UCSD-AML1 (cell line): ENCODE data around the gene RFX1.
A peak's percentile ranks its signal among the peaks of the same experiment; 100 is the strongest.
"Not testable (repeated sequence)": the region's sequence is repeated elsewhere in the genome, so short reads cannot be mapped to it uniquely, and the experiment has no call there.

Experiments
- DNase-seq: peaks from one replicate; lab custom pipeline; 2025; ENCODE audit not compliant: unreplicated experiment; lab: John Stamatoyannopoulos, UW

RFX1 gene

DNA sequence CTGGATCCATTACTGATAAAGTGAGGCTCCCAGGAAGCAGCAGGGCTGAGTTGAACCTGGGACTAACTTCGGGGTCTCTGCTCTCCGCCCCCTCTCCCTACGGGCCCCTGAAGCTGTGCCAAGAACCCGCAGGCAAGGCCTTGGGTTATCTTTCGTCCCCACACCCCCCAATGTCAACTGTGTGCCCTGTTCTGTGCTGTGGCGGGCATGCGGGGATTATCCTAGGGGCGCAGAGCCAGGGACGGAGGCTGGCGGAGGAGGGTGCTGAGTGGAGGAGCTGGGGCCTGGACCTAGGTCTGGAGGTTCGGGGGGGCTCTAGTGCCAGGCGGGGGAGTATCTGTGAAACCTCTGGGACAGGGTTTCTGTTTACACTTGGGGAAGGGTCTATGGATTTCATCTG is 26.4 kb downstream of the RFX1 start:
- DNase-seq = no peak

GRCh38 chr19:13979244-13979615 is 26.9 kb downstream of the RFX1 start:
- DNase-seq = peak; percentile 40

DNA sequence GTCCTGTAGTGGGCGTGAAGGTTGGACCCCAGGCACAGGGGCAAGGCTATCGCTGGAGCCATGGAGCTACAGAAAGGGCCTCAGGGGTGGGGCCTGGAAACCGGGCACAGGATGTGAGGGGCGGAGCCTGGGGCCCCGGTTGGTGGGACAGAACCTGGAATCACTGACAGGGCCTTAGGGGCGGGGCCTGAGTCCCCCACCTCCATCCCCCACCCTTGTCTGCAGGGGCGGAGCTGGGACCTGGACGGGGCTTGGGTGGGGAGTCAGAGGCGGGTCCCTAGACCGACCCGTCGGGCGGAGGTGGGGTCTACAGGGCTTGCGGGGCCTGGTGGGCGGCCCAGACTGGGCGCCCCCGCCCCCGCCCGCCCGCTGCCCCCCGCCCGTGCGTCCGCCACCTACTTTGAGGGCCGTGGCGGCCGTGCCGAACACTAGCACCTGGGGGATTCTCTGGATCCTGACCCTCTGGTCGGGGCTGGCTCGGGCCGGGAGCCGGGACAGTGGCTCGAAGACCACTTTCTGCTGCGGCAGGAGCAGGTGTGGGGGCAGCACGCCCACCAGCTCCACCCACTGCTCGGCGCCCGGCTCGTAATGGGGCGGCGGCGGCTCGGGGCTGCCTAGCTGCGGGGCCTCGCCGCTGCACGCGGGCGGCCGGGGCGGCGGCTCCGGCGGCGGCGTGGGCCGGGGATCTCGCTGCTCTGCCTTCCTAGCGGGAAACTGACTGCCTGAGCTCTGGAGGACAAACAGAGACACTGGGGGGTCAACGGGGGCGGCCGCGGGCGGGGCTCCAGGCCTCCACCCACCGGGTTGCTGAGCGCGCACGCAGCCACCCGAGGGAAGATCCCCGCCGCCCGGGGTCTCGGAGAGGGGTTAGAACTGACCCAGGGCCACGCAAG is 27.5 kb downstream of the RFX1 start:
- peak; percentile 38 for DNase-seq

GRCh38 chr19:13977803-13978202 is 28.3 kb downstream of the RFX1 start:
- DNase-seq = no peak

DNA sequence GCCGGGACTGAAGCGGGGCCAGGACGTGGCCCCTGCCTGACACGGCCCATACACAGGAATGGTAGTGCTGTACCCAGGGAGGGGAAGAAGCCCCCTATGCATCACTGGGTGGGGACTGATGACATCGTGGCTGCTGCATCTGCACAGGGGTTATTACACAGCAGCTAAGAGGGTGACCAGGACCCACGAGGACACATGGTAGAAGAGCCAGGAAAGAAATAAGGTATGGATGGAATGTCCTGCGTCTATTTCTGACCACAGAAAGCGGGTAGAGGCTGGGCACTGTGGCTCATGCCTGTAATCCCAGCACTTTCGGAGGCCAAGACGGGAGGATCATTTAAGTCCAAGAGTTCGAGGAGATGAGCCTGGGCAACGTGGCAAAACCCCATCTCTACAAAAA is 29.7 kb downstream of the RFX1 start:
- no peak for DNase-seq

- no peak for DNase-seq
These were observed 30.2 kb downstream of the RFX1 start for GRCh38 chr19:13975870-13976269.

- no peak for DNase-seq
These were observed 32.0 kb downstream of the RFX1 start for GRCh38 chr19:13974073-13974472.

DNA sequence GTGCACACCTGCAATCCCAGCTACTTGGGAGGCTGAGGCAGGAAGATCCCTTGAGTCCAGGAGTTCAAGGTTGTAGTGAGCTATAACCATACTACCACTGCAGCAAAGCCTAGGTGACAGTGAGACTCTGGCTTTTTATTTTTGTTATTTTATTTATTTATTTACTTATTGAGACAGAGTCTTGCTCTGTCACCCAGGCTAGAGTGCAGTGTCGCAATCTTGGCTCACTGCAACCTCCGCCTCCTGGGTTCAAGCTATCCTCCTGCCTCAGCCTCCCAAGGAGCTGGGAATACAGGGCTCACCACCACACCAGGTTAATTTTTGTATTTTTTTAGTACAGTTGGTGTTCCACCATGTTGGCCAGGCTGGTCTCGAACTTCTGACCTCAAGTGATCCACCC is 32.6 kb downstream of the RFX1 start:
- not testable (repeated sequence) for DNase-seq

DNA sequence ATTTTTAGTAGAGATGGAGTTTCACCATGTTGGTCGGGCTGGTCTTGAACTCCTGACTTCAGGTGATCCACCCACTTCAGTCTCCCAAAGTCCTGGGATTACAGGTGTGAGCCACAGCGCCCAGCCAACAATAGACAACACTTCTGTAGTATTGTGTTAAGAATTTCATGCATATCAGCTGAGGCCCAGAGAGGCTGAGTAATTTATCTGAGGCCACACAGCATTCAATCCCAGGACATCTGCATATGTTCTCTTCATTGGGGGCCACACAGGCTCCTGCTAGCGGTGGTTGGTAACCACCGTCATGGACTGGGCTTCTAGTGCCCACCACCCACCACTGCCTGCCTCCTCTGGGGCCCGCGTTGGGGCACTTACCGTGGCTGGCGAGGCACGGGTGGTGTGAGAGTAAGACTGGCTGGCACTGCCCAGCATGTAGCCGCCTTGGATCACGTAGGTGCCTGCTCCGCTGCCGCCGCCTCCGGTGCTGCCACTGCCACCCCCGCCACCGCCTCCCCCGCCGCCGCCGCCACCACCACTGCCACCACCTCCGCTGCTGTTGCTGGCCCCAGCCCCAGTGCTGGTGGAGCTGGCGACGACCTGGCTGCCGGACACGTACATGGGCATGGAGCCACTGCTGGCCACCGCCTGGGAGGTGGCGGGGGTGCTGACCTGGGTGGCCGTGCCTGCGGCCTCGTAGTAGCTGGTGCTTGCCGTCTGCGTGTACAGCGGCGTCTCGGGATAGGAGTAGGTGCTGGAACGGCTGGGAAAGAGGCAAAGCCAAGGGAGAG is 33.6 kb downstream of the RFX1 start:
- DNase-seq = no peak

DNA sequence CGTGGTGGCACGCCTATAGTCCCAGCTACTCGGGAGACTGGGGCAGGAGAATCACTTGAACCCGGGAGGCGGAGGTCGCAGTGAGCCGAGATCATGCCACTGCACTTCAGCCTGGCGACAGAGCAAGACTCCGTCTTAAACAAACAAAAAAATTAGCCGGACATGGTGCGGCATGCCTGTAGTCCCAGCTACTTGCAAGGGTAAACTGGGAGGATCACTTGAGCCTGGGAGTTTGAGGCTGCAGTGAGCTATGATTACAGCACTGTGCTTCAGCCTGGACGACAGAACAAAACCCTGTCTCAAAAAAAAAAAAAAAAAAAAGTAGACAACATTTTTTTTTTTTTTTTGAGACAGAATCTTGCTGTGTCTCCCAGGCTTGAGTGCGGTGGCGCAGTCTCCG is 34.3 kb downstream of the RFX1 start:
- not testable (repeated sequence) for DNase-seq

DNA sequence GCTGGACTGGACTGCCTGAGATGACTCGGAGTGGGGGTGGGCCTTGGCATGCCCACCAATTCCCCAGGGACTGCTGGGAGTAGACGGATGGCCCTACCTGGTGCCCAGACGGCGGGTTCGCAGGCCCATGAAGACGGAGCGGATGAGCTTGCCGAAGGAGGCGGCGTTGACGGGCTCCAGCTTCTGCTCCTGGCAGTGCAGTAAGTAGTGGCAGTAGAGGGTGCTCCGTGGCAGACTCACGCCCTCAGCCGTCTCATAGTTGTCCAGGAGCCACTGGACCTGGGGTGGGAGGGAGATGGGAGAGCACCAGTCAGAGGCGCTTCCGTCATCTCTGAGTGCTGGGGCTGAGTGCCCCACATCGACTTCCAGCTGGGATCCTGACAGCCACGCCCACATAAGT is 36.2 kb downstream of the RFX1 start:
- no peak for DNase-seq

DNA sequence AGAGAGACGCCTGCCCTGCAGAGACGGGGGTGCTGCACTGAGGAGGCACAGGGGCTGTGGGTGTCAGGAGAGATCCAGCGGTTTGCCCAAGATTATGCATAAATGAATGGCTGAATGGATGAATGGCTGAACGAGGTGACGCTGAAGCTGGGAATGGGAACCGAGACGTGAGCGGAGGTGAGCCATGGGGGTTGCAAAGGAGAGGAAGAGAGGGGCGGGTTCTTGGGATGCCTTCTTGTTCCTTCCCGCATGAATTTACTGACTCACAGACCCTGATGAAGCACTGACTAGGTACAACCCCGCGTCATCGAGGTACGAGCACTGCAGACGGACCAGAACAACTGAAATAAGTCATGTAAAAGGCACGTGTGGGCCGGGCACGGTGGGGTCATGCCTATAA is 37.1 kb downstream of the RFX1 start:
- DNase-seq = no peak

GRCh38 chr19:13968383-13968935 is 37.7 kb downstream of the RFX1 start:
- DNase-seq = no peak

DNA sequence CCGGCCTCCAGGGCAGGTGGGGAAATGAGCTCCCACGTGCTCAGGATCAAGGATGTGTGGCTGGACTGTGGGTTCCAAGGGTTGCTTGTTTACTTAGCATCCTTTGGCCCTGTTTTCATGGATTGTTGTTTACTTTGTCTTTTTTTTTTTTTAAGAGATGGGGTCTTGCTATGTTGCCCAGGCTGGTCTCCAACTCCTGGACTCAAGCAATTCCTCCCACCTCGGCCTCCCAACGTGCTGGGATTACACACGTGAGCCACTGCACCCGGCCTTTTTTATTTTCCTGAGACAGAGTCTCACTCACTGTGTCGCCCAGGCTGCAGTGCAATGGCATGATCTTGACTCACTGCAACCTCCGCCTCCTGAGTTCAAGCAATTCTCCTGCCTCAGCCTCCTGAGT is 38.9 kb downstream of the RFX1 start:
- DNase-seq = not testable (repeated sequence)

GRCh38 chr19:13966684-13967128 is 39.4 kb downstream of the RFX1 start:
- no peak for DNase-seq

DNA sequence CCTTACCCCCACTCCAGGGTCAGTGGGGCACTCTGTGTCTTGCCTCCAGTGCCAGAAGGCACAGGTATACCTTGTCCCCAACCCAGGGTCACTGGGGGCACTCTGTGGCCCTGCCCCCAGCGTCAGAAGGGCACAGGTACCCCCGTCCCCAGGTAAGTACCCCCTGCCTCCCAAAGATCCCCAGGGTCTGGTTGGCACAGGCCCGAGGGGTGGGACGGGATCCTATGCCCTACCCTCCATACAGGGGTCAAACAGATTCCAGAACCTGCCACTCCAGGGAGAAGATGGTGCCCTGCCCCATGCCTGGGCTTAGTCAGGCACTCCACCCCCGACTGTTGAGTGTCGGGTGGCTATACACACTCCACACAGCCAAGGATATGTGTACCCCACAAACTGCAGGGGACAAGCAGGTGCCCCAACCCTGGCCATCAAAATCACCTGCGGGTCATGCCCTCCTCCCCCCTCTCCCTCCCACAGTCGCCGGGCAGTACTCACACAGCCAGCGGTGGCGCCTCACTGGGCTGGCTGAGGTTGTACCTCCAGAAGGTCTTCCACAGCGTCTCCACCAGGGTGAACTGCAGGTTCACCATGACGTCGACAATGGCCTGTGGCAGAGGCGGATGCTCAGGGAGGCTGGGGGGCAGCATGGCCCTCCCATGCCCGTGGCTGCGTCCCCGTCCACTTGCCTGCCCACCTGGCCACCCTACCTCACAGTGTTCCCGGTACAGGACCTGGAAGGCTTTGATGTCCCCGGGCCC is 40.0 kb downstream of the RFX1 start:
- no peak for DNase-seq

DNA sequence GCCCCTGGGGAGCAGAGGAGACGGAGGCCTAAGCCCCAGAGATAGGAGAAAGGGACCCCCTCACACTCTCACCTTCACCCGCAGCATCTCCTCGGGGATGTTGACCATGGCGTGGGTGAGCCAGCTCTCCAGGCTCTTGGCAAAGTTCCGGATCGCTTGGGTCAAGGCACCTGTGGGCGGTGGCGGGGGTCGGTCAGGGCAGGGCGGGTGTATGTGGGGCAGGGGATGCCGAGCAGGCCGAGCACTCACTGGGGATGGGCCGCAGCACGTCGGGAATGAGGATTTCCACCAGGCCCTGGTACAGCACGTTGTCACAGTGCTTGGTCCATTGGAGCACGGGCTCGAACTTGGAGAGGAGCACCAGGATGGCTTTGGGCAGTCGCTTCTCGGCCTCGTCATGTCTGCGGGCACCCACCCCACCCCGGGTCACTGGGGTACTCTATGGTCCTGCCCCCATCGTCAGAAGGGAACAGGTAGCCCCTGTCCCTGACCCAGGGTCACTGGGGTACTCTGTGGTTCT is 40.7 kb downstream of the RFX1 start:
- DNase-seq = no peak

DNA sequence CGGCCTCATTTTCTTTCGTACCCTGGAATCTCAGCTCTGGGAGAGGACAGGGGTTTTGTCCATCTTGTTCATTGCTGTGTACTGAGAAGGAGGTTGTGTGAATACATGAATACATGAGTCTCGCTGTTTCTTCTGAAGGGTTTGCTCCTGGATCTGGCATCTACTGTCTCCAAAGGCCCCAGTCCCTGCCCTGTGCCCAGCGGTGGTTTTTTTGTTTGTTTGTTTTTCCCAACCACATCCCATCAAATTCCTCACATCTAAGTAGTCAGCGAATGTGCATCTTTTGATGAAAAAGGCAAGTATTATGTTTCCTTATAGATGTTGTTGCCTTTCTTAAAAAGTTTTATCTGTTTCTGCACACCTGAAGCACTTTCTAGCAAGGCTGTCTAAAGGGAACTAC is 41.3 kb downstream of the RFX1 start:
- DNase-seq = no peak

GRCh38 chr19:13963603-13964105 is 42.5 kb downstream of the RFX1 start:
- no peak for DNase-seq

DNA sequence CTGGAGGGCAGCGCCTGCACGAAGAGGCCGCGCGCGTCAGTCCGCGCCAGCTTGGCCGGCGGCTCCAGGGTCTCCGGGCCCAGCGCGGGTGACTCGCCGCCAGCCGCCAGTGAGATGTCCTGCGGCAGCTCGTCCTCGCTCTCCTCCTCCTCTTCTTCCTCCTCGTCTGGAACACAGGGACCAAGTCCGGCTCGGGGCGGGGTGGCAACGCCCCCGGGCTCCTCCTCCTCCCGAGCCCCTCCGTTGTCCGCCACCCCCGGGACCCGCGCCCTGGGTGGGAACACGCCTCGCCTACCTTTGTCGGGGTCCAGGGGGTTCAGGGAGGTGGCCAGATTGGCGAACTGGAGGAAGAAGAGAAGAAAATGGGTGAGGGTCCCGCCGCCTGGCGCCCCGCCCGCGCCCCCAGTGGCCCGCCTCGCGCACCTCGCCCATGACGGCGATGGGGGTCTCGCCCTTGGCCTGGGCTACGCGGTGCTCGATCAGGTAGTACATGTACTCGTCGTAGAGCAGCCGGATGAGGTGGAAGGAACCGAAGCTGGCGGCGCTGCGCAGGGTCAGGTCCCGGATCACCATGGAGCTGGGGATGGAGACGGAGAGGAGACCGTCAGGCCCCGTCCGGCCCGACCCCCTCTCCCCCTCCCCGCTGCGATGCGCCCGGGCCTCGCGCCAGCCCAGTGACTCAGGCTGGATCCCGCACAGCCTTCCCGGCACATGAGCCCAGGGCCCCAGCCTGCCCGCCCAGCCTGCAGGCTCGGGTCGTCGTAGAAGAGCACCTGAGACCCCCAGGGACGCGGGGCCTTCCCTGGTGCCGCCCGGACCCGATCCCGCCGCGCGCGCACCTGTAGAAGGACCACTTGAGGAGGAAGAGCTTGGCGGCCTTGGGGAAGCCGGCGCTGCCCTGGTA is 43.2 kb downstream of the RFX1 start:
- no peak for DNase-seq
